ENCODE data around the gene PPM1J. TPM values are rescaled to one million over a fixed set of nuclear protein-coding genes. Genes with fewer than 3 reads are reported as not detected.

Gene PPM1J
- total and polyA plus RNA-seq, 2 of the 13 experiments (the other 11 are each of a cell fraction or from before 2014, with no cell fraction given), result 0.07 to 0.22 TPM

DNA sequence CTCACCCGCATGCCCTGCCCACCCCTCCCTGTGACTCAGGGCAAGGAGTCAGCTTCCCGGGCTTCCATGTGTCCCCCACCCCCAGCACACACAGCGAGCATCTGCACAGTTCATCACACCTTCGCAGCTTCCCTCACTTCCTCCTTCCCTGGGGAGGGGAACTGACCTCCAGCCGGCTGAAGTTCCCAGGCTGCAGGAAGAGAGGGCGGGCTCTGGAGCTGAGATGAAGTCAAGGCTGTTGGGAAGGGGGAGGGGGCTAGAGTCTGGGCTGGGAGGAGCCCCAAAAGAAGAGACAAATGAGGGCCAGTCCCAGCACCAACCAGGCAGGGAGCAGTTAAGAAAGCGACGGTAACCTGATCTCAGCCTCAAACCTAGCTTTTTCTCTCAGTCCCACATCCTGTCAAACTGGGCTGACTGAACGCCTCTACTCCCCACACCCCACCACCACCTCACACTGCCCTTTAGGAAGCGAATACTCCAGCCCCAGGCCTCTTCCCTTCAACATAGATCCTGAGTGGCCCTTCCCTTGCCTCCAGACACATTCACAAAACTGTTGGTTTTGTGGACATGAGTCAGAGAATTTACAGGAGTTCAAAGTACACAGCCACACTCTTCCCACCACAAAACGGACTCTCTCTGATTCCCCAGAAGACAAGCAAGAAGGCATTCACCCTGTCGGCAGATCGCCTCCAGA is 10.1 kb downstream of the PPM1J start (continued):
- TF ChIP-seq, protein P1, sequence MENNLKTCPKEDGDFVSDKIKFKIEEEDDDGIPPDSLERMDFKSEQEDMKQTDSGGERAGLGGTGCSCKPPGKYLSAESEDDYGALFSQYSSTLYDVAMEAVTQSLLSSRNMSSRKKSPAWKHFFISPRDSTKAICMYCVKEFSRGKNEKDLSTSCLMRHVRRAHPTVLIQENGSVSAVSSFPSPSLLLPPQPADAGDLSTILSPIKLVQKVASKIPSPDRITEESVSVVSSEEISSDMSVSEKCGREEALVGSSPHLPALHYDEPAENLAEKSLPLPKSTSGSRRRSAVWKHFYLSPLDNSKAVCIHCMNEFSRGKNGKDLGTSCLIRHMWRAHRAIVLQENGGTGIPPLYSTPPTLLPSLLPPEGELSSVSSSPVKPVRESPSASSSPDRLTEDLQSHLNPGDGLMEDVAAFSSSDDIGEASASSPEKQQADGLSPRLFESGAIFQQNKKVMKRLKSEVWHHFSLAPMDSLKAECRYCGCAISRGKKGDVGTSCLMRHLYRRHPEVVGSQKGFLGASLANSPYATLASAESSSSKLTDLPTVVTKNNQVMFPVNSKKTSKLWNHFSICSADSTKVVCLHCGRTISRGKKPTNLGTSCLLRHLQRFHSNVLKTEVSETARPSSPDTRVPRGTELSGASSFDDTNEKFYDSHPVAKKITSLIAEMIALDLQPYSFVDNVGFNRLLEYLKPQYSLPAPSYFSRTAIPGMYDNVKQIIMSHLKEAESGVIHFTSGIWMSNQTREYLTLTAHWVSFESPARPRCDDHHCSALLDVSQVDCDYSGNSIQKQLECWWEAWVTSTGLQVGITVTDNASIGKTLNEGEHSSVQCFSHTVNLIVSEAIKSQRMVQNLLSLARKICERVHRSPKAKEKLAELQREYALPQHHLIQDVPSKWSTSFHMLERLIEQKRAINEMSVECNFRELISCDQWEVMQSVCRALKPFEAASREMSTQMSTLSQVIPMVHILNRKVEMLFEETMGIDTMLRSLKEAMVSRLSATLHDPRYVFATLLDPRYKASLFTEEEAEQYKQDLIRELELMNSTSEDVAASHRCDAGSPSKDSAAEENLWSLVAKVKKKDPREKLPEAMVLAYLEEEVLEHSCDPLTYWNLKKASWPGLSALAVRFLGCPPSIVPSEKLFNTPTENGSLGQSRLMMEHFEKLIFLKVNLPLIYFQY (CRISPR knock-in tag; IDR thresholded peaks at IDR 0.05; ENCODE audit: borderline replicate concordance), result no peak
- TF ChIP-seq ZNF207 (IDR thresholded peaks at IDR 0.05; ENCODE audit: borderline replicate concordance) (no peak), CBX5 (CRISPR knock-in tag; IDR thresholded peaks at IDR 0.05; ENCODE audit: borderline replicate concordance) (0 out of 2 replicates have a peak, but pooled peaks have one; percentile 19), ZNF230 (CRISPR knock-in tag; IDR thresholded peaks at IDR 0.05) (0 out of 2 replicates have a peak, but pooled peaks have one; percentile 34), SIX4 (CRISPR knock-in tag; IDR thresholded peaks at IDR 0.05) (peak; percentile 81), REL (CRISPR knock-in tag; conservative IDR thresholded peaks at IDR 0.05) (no peak), TAF1 (CRISPR knock-in tag; IDR thresholded peaks at IDR 0.05) (peak; percentile 61; the same call in 1 of the 2 replicates), KAT7 (CRISPR knock-in tag; IDR thresholded peaks at IDR 0.05; ENCODE audit: borderline replicate concordance) (peak; percentile 49; the same call in 1 of the 2 replicates), TOPORS (CRISPR knock-in tag; IDR thresholded peaks at IDR 0.05) (no peak), DBP (CRISPR knock-in tag; IDR thresholded peaks at IDR 0.05; ENCODE audit: not compliant biosample characterization) (no peak), POLR2A (IDR thresholded peaks at IDR 0.05; ENCODE audit: insufficient read depth in 1 of 2, low read depth in 2 of 2, low read length in 2 of 2) (peak in 1 of 2 experiments; percentile 57; a peak in 1 of 4 replicates), NFYB (CRISPR knock-in tag; IDR thresholded peaks at IDR 0.05) (0 out of 2 replicates have a peak, but pooled peaks have one; percentile 26), ZNF274 (CRISPR knock-in tag; IDR thresholded peaks at IDR 0.05) (peak; percentile 81; the same call in 1 of the 2 replicates), HIVEP1 (CRISPR knock-in tag; IDR thresholded peaks at IDR 0.05) (0 out of 2 replicates have a peak, but pooled peaks have one; percentile 63)
- TF ChIP-seq, protein P2, sequence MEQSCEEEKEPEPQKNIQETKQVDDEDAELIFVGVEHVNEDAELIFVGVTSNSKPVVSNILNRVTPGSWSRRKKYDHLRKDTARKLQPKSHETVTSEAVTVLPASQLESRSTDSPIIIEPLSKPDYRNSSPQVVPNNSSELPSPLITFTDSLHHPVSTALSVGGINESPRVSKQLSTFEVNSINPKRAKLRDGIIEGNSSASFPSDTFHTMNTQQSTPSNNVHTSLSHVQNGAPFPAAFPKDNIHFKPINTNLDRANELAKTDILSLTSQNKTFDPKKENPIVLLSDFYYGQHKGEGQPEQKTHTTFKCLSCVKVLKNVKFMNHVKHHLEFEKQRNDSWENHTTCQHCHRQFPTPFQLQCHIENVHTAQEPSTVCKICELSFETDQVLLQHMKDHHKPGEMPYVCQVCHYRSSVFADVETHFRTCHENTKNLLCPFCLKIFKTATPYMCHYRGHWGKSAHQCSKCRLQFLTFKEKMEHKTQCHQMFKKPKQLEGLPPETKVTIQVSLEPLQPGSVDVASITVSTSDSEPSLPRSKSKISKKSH (CRISPR knock-in tag; IDR thresholded peaks at IDR 0.05; ENCODE audit: borderline replicate concordance), result 0 out of 2 replicates have a peak, but pooled peaks have one; percentile 42
- TF ChIP-seq, protein P3, sequence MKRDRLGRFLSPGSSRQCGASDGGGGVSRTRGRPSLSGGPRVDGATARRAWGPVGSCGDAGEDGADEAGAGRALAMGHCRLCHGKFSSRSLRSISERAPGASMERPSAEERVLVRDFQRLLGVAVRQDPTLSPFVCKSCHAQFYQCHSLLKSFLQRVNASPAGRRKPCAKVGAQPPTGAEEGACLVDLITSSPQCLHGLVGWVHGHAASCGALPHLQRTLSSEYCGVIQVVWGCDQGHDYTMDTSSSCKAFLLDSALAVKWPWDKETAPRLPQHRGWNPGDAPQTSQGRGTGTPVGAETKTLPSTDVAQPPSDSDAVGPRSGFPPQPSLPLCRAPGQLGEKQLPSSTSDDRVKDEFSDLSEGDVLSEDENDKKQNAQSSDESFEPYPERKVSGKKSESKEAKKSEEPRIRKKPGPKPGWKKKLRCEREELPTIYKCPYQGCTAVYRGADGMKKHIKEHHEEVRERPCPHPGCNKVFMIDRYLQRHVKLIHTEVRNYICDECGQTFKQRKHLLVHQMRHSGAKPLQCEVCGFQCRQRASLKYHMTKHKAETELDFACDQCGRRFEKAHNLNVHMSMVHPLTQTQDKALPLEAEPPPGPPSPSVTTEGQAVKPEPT (CRISPR knock-in tag; IDR thresholded peaks at IDR 0.05; ENCODE audit: low read depth), result no peak; the same call in 1 of the 2 replicates
- TF ChIP-seq, protein P4, sequence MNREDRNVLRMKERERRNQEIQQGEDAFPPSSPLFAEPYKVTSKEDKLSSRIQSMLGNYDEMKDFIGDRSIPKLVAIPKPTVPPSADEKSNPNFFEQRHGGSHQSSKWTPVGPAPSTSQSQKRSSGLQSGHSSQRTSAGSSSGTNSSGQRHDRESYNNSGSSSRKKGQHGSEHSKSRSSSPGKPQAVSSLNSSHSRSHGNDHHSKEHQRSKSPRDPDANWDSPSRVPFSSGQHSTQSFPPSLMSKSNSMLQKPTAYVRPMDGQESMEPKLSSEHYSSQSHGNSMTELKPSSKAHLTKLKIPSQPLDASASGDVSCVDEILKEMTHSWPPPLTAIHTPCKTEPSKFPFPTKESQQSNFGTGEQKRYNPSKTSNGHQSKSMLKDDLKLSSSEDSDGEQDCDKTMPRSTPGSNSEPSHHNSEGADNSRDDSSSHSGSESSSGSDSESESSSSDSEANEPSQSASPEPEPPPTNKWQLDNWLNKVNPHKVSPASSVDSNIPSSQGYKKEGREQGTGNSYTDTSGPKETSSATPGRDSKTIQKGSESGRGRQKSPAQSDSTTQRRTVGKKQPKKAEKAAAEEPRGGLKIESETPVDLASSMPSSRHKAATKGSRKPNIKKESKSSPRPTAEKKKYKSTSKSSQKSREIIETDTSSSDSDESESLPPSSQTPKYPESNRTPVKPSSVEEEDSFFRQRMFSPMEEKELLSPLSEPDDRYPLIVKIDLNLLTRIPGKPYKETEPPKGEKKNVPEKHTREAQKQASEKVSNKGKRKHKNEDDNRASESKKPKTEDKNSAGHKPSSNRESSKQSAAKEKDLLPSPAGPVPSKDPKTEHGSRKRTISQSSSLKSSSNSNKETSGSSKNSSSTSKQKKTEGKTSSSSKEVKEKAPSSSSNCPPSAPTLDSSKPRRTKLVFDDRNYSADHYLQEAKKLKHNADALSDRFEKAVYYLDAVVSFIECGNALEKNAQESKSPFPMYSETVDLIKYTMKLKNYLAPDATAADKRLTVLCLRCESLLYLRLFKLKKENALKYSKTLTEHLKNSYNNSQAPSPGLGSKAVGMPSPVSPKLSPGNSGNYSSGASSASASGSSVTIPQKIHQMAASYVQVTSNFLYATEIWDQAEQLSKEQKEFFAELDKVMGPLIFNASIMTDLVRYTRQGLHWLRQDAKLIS (CRISPR knock-in tag; IDR thresholded peaks at IDR 0.05), result 0 out of 2 replicates have a peak, but pooled peaks have one; percentile 20

Measured in HepG2 (cell line).